GM21367 (cell line): Measurements from ENCODE around the gene ITSN1.
A peak's percentile ranks its signal among the peaks of the same experiment; 100 is the strongest.
"Not testable (repeated sequence)": the region's sequence is repeated elsewhere in the genome, so short reads cannot be mapped to it uniquely, and the experiment has no call there.

Experiments used
- ATAC-seq: cut with Tn5 transposase; IDR thresholded peaks from one replicate; pipeline ENCODE4 v1.9.1; 2021; ENCODE audit not compliant: unreplicated experiment

The ITSN1 gene

GRCh38 chr21:33915368-33916199, 273.3 kb downstream of the ITSN1 start, which contains the start of gene ATP5PO:
TSS of gene ATP5PO (minus strand) at chr21:33915804. CDS start at chr21:33915763, 41 bp downstream.
- ATAC-seq: peak; percentile 95

GRCh38 chr21:33916200-33916567, 273.9 kb downstream of the ITSN1 start:
- ATAC-seq: no peak

- no peak for ATAC-seq
Measured at GRCh38 chr21:33917421-33917820, 275.1 kb downstream of the ITSN1 start.

GRCh38 chr21:33924079-33924765, 281.9 kb downstream of the ITSN1 start:
- peak; percentile 71 for ATAC-seq

- no peak for ATAC-seq
Measured at GRCh38 chr21:33924766-33925100, 282.4 kb downstream of the ITSN1 start.

GRCh38 chr21:33926248-33926647, 283.9 kb downstream of the ITSN1 start:
- ATAC-seq: not testable (repeated sequence)

GRCh38 chr21:33931052-33931798, 288.9 kb downstream of the ITSN1 start:
- not testable (repeated sequence) for ATAC-seq

- ATAC-seq: no peak
Measured at GRCh38 chr21:33931799-33932390, 289.6 kb downstream of the ITSN1 start.

GRCh38 chr21:33932731-33933130, 290.4 kb downstream of the ITSN1 start:
- ATAC-seq: no peak

- no peak for ATAC-seq
Measured at GRCh38 chr21:33936301-33937038, 294.2 kb downstream of the ITSN1 start.

GRCh38 chr21:33937146-33937545, 294.8 kb downstream of the ITSN1 start:
- ATAC-seq: no peak

GRCh38 chr21:33937931-33938339, 295.6 kb downstream of the ITSN1 start:
- no peak for ATAC-seq

GRCh38 chr21:33938381-33938780, 296.1 kb downstream of the ITSN1 start:
- ATAC-seq: no peak

GRCh38 chr21:33939226-33939625, 296.9 kb downstream of the ITSN1 start:
- ATAC-seq: no peak

GRCh38 chr21:33940164-33940880, 298.0 kb downstream of the ITSN1 start:
- ATAC-seq: no peak

- no peak for ATAC-seq
Measured at GRCh38 chr21:33940881-33941245, 298.6 kb downstream of the ITSN1 start.

- ATAC-seq: no peak
Measured at GRCh38 chr21:33942426-33942825, 300.1 kb downstream of the ITSN1 start.

- ATAC-seq: no peak
Measured at GRCh38 chr21:33943293-33943692, 301.0 kb downstream of the ITSN1 start.

GRCh38 chr21:33944185-33944763, 302.0 kb downstream of the ITSN1 start:
- no peak for ATAC-seq
